Endothelial cell (in vitro differentiated cells): ENCODE data around the gene TRMU. TPM values are rescaled to one million over a fixed set of nuclear protein-coding genes. Genes with fewer than 3 reads are reported as not detected.

ENCODE experiments used
- DNase-seq: peaks from one replicate; pipeline ENCODE4 v3.0.0; 2021; ENCODE audit warnings: low spot score
- H3K27ac Mint-ChIP-seq: one replicate; pipeline ENCODE4 v1.8.0; 2021; ENCODE audit warnings: mixed read lengths, inconsistent platforms; ENCODE audit not compliant: unreplicated experiment
- H3K27me3 Mint-ChIP-seq: one replicate; pipeline ENCODE4 v1.8.0; 2021; ENCODE audit warnings: mild to moderate bottlenecking, moderate library complexity, mixed read lengths, inconsistent platforms; ENCODE audit not compliant: unreplicated experiment
- H3K36me3 Mint-ChIP-seq: one replicate; pipeline ENCODE4 v1.8.0; 2021; ENCODE audit warnings: mild to moderate bottlenecking, low read depth, mixed read lengths, inconsistent platforms; ENCODE audit not compliant: unreplicated experiment
- H3K4me1 Mint-ChIP-seq: one replicate; pipeline ENCODE4 v1.8.0; 2021; ENCODE audit warnings: mild to moderate bottlenecking, mixed read lengths, inconsistent platforms; ENCODE audit not compliant: unreplicated experiment
- H3K4me3 Mint-ChIP-seq: one replicate; pipeline ENCODE4 v1.8.0; 2021; ENCODE audit warnings: mild to moderate bottlenecking, mixed read lengths, inconsistent platforms; ENCODE audit not compliant: unreplicated experiment
- H3K9me3 Mint-ChIP-seq: one replicate; pipeline ENCODE4 v1.8.0; 2021; ENCODE audit warnings: mixed read lengths, inconsistent platforms; ENCODE audit not compliant: unreplicated experiment
- total RNA-seq: library from RNA; stranded (reverse); fragmentation: NEBNext Ultra II Directional; extraction: Animal tissue kit (Norgen Biotek cat#: 25700); gene quantifications from one replicate; pipeline ENCODE4 v1.2.1, GENCODE V29; 2021; ENCODE audit not compliant: unreplicated experiment
- TF ChIP-seq, protein P1 (sequence below): fragments of 200-600 bp; sonication (generic); IDR thresholded peaks from one replicate; pipeline ENCODE4 v1.5.0; 2021; ENCODE audit warnings: antibody characterized with exemption; ENCODE audit not compliant: unreplicated experiment

Gene TRMU
- total RNA-seq, 1 donor from 2014 or later = 41.5 TPM

DNA sequence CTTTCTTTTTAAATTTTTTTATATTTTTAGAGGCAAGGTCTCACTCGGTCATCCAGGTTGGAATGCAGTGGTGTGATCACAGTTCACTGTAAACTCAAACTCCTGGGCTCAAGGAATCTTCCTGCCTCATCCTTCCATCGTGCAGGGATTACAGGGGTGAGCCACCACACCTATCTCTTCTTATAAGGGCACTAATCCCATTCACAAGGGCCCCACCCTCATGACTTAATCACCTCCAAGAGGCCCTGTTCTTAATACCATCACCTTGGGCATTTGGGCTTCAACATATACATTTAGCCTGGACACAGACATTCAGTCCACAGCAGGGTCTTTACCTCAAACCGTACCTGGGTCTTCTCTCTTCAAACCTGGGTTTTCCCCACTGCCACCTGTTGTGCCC lies 43.3 kb upstream of the TRMU start:
- peaks cover 11% of the 10 kb centered on the region for H3K27me3 Mint-ChIP-seq
- H3K9me3 Mint-ChIP-seq = no peaks in the 10 kb centered on the region
- TF ChIP-seq, protein P1, sequence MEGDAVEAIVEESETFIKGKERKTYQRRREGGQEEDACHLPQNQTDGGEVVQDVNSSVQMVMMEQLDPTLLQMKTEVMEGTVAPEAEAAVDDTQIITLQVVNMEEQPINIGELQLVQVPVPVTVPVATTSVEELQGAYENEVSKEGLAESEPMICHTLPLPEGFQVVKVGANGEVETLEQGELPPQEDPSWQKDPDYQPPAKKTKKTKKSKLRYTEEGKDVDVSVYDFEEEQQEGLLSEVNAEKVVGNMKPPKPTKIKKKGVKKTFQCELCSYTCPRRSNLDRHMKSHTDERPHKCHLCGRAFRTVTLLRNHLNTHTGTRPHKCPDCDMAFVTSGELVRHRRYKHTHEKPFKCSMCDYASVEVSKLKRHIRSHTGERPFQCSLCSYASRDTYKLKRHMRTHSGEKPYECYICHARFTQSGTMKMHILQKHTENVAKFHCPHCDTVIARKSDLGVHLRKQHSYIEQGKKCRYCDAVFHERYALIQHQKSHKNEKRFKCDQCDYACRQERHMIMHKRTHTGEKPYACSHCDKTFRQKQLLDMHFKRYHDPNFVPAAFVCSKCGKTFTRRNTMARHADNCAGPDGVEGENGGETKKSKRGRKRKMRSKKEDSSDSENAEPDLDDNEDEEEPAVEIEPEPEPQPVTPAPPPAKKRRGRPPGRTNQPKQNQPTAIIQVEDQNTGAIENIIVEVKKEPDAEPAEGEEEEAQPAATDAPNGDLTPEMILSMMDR = no peak
- H3K36me3 Mint-ChIP-seq = peaks cover 21% of the 10 kb centered on the region
- H3K4me1 Mint-ChIP-seq = peaks cover 12% of the 10 kb centered on the region
- H3K4me3 Mint-ChIP-seq = peak overlapping the region; percentile 51
- DNase-seq = no peak
- no peak overlapping the region for H3K27ac Mint-ChIP-seq

DNA sequence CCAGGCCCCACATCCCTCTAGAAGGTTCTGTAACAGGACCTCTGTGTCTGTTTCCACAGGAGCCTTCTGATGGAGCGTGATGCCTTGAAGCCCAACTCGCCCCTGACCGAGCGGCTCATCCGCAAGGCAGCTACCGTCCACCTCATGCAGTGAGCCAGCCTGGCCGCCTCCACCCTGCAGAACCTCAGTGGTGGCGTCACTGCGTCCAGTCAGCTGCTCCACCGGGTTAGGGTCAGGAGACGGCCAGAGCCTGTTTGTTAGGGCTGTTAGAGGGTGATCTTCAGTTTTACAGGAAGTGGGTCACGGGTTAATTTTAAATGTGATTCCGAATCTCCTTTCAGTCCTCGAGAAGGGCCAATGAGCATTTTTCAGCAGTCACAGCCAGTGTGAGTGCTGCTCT lies 42.8 kb upstream of the TRMU start:
- peak overlapping the region; percentile 51 for H3K4me3 Mint-ChIP-seq
- no peak overlapping the region for H3K27ac Mint-ChIP-seq
- peaks cover 10% of the 10 kb centered on the region for H3K4me1 Mint-ChIP-seq
- H3K27me3 Mint-ChIP-seq = peaks cover 9% of the 10 kb centered on the region
- TF ChIP-seq, protein P1 = no peak
- H3K9me3 Mint-ChIP-seq = no peaks in the 10 kb centered on the region
- DNase-seq = no peak
- H3K36me3 Mint-ChIP-seq = peaks cover 16% of the 10 kb centered on the region

DNA sequence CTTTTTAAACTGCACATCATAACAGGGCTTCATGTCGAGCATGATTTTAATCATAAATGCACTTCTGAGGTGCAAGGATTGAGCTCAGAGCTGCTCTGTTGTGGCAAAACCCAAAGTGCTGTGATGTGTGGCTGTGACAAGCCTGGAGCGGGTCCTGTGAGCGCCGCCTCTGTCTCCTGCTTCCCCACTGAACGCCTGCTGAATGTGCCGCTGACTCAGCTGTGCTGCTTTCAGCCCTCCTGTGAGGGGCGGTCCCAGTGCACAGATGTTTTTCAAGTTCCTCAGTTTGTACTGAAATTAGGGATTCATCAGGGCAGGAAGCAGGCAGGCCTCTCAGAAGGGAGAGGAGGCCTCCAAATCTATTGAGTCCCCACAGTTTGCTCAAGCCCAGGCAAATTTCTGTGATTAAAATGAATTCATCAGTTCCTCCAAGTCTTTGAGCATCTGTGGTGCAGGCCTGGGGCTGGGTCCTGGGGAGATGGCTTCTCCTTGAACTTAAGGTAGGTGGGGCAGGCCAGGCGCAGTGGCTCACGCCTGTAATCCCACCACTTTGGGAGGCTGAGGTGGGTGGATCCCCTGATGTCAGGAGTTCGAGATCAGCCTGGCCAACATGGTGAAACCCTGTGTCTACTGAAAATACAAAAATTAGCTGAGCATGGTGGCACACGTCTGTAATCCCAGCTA lies 41.8 kb upstream of the TRMU start:
- H3K27me3 Mint-ChIP-seq = peaks cover 9% of the 10 kb centered on the region
- no peaks in the 10 kb centered on the region for H3K9me3 Mint-ChIP-seq
- DNase-seq = no peak
- no peak overlapping the region for H3K27ac Mint-ChIP-seq
- no peak overlapping the region for H3K4me3 Mint-ChIP-seq
- H3K4me1 Mint-ChIP-seq = peaks cover 9% of the 10 kb centered on the region
- TF ChIP-seq, protein P1 = no peak
- H3K36me3 Mint-ChIP-seq = peaks cover 18% of the 10 kb centered on the region

DNA sequence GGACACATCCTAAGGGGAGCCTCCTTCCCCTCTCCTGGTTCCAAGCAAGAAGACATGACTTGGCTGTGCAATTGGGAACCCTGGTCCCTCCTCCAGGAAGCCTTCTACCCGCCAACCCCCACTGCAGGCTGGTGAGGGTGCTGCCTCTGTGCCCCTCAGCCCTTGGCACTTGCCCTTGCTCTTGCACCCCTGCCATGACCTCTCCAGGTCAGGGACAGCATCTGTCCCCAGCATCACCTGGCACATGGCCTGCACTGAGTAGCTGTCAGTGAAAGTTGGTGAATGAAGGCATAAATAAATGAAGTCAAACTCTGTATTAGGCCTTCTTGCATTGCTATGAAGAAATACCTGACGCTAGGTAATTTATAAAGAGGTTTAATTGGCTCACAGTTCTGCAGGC lies 40.7 kb upstream of the TRMU start:
- no peak overlapping the region for H3K4me3 Mint-ChIP-seq
- no peaks in the 10 kb centered on the region for H3K9me3 Mint-ChIP-seq
- H3K36me3 Mint-ChIP-seq = peaks cover 20% of the 10 kb centered on the region
- peaks cover 13% of the 10 kb centered on the region for H3K4me1 Mint-ChIP-seq
- TF ChIP-seq, protein P1 = no peak
- peaks cover 9% of the 10 kb centered on the region for H3K27me3 Mint-ChIP-seq
- no peak for DNase-seq
- no peak overlapping the region for H3K27ac Mint-ChIP-seq

DNA sequence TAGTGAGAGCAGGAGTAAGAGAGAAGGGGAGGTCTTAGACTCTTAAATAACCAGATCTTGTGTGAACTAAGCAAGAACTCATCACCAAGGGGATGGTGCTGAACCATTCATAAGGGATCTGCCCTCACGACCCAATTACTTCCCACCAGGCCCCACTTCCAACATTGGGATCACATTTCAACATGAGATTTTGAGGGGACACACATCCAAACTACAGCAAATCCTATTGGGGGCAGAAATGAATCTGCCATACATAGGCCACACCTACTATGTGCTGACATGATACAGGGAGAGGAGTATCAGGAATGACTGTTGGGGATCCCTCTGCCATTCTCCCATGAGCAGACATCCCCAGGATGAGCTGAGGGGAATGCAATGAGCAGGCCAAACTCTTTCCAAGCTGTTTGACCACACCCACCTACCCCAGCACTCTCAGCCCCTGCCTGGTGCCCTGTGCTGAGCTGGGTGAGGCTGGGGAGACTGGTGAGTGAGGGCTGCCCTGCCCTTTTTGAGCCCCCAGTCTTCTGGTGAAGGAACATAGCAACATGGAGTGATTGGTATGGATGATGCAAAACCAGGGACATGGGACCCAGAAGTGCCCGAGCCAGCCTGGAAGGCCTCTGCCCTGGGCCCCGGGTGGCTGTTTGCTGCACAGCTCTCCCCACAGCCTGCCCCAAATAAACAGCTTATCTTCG lies 40.1 kb upstream of the TRMU start:
- Mint-ChIP-seq H3K4me3 (peak overlapping the region; percentile 93), H3K4me1 (peaks cover 13% of the 10 kb centered on the region), H3K27ac (no peak overlapping the region), H3K27me3 (peaks cover 6% of the 10 kb centered on the region), H3K36me3 (peaks cover 22% of the 10 kb centered on the region), H3K9me3 (no peaks in the 10 kb centered on the region)
- DNase-seq = no peak
- TF ChIP-seq, protein P1 = no peak
